SW 1271 (cell line): ENCODE measurements around the gene AK8.
"Not testable (repeated sequence)": the region's sequence is repeated elsewhere in the genome, so short reads cannot be mapped to it uniquely, and the experiment has no call there.

ENCODE experiments used
- DNase-seq, 2 experiments: peaks; one replicate each; lab custom pipeline; 2025; lab: John Stamatoyannopoulos, UW

AK8 gene

GRCh38 chr9:132742821-132743311 is 135.2 kb downstream of the AK8 start:
- no peak for DNase-seq

GRCh38 chr9:132740526-132741309 is 137.4 kb downstream of the AK8 start:
- DNase-seq, result no peak

GRCh38 chr9:132739710-132740310 is 138.3 kb downstream of the AK8 start:
- no peak for DNase-seq

- no peak for DNase-seq
Observed at GRCh38 chr9:132733260-132733815, 144.7 kb downstream of the AK8 start.

- DNase-seq, result no peak
Observed at GRCh38 chr9:132732326-132733259, 145.5 kb downstream of the AK8 start.

GRCh38 chr9:132731230-132731629 is 146.9 kb downstream of the AK8 start:
- DNase-seq, result no peak

- DNase-seq, result no peak
Observed at GRCh38 chr9:132730054-132731033, 147.7 kb downstream of the AK8 start.

GRCh38 chr9:132729235-132729890 is 148.7 kb downstream of the AK8 start:
- DNase-seq, result no peak

GRCh38 chr9:132728497-132728896 is 149.6 kb downstream of the AK8 start:
- DNase-seq, result no peak

- no peak for DNase-seq
Observed at GRCh38 chr9:132728071-132728470, 150.0 kb downstream of the AK8 start.

- DNase-seq, result no peak
Observed at GRCh38 chr9:132726576-132727130, 151.4 kb downstream of the AK8 start.

GRCh38 chr9:132725306-132725705 is 152.8 kb downstream of the AK8 start:
- DNase-seq, result no peak

GRCh38 chr9:132723809-132724208 is 154.3 kb downstream of the AK8 start:
- no peak for DNase-seq

- DNase-seq, result no peak
Observed at GRCh38 chr9:132722564-132723065, 155.5 kb downstream of the AK8 start.

- DNase-seq, result no peak
Observed at GRCh38 chr9:132721661-132722060, 156.4 kb downstream of the AK8 start.

GRCh38 chr9:132718381-132718928 is 159.6 kb downstream of the AK8 start:
- not testable (repeated sequence) for DNase-seq

GRCh38 chr9:132717326-132717945 is 160.6 kb downstream of the AK8 start:
- DNase-seq, result no peak

GRCh38 chr9:132716007-132716406 is 162.1 kb downstream of the AK8 start:
- DNase-seq, result no peak

GRCh38 chr9:132712753-132713152 is 165.3 kb downstream of the AK8 start:
- no peak for DNase-seq
